ENCODE results near the gene BCO1.

BCO1 gene

GRCh38 chr16:81232740-81233367, 5.6 kb upstream of the BCO1 start:
- DNase-seq (ENCODE audit: low spot score) = no peak

DNA sequence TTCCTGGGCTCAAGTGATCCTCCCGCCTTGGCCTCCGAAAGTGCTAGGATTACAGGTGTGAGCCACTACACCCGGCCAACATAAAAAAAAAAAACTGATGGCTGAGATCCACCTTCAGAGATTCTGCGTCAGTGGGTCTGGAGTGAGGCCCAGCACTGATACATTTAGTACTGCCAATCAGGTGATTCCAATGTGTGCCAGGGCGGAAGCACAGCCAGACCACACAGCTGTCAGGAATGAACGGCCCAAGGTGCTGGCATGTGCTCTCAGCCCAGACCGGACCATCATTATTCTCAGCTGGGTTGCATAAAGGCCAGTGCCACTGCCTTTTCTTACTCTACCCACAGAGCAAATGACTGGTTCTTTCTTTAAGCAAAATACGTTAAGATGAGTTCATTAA, 1.2 kb upstream of the BCO1 start:
- DNase-seq (ENCODE audit: low spot score) = no peak

DNA sequence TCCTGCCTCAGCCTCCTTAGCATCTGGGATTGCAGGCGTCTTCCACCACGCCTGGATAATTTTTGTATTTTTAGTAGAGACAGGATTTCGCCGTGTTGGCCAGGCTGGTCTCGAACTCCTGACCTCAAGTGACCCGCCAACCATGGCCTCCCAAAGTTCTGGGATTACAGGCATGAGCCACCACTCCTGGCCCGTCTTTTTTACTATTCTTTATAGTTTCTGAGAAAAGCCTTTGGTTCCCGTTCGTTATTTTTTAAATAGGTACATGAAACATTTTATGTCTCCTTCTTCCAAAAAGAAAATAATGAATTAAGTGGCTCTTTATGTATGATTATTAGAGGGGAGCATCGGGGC, 570 bp upstream of the BCO1 start:
- DNase-seq (ENCODE audit: low spot score) = no peak

DNA sequence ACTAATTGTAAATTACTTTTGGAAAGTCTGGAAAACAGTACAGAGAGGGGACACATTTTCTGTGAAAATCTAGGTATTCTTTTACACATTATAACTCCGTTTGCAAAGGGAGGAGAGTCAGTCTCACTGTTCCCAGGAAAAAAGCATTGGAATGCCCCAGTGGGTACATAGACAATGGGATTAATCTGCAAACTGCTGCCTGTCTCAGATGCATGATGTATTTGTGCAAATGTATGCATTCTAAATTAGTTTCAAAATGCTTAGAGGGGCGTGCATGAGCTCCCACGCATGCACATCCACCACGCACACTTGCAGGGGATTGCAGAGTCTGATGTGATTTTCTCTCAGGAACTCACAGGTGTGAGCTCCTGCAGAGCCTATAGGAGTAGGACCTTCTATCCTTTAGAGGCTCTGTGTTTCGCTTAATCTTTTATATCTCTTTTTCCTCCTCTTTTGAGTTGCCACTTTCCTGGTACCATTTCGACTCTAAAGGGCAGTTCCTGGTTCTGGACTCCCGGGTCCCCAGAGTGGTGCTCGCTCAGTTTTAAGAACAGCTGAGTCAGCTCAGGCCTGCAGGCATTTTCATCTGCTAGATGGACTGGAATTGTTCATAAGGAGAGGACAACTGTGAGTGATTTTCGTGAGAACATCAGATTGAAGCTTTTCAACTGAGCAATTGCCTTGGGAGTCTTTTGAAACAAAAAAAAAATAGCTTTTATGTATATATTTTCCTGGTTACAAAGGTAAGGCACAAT, 1.1 kb downstream of the BCO1 start:
- no peak for DNase-seq (ENCODE audit: low spot score)

GRCh38 chr16:81241706-81242105, 3.2 kb downstream of the BCO1 start:
- DNase-seq (ENCODE audit: low spot score) = no peak

DNA sequence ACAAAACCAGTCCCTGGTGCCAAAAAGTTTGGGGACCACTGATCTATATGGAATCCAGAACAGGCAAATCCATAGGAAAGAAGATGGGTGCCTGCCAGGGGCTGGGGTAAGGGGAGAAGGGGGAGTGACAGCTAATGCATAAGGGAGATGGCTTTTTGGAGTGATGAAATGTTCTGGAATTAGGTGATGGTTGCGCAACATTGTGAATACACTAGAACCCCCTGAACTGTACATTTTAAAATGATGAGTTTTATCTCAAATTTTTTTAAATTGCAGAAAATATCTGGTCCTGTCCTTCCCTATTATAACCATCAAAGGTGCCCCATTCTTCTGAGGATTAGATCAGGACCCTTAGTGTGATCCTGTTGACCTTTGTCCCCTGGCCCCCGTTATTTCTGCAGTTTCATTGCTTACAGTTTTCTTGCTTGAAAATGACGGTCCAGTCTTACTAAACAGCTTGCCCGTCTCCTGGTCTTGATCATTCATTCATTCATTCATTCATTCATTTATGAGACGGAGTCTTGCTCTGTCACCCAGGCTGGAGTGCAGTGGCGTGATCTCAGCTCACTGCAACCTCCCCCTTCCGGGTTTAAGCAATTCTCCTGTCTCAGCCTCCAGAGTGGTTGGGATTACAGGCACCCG, 4.6 kb downstream of the BCO1 start:
- DNase-seq (ENCODE audit: low spot score) = no peak

- no peak for DNase-seq (ENCODE audit: low spot score)
These were observed 5.5 kb downstream of the BCO1 start for GRCh38 chr16:81243942-81244341.

DNA sequence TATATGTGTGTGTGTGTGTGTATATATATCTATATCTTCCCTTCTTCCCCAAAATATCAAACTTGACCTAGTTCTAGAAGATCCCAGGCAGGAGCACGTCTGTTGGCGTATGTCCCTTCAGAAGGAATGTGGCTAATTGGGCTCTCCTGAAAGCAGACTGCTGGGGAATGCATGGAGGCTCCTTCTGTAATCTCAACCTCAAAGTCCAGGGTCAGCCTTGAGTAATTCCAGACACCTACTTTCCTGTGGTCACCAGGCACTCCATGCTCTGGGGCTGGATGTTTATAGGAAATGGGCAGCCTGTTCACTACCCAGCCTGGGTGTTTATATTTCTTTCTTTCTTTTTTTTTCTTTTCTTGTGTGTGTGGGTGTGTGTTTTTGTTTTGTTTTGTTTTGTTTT, 13.4 kb downstream of the BCO1 start:
- DNase-seq (ENCODE audit: low spot score) = no peak

- no peak for DNase-seq (ENCODE audit: low spot score)
These were observed 14.7 kb downstream of the BCO1 start for GRCh38 chr16:81253141-81253540.

GRCh38 chr16:81254922-81255526, 16.5 kb downstream of the BCO1 start:
- no peak for DNase-seq (ENCODE audit: low spot score)

- no peak for DNase-seq (ENCODE audit: low spot score)
These were observed 21.4 kb downstream of the BCO1 start for GRCh38 chr16:81259916-81260315.

DNA sequence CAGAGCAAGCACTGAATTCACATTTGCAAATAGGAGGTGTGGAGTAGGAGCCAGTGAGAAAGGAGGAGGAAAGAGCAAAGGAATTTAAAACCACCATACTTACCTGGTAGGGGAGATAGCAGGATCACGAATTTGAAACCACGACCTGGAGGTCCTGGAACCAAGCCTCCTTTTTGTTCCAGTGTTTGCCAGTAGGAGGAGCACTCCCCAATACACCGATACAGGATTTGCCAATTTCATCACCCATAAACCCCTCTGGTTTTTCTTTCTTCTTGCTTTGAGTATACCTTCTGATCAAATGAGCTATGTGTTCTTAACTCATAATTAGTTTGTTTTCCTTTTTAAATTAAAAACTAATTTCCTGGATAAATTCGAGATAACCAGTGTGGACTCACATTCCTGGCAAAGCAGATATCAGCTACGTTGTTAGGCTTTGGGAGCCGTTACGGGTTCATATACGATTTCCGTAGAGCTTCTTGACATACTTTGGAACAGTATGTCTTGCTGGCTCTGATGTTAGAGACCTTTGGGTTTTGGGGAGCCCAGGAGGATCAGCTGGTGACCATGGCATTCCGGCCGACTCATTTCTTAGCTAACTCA, 22.7 kb downstream of the BCO1 start:
- DNase-seq (ENCODE audit: low spot score) = no peak

DNA sequence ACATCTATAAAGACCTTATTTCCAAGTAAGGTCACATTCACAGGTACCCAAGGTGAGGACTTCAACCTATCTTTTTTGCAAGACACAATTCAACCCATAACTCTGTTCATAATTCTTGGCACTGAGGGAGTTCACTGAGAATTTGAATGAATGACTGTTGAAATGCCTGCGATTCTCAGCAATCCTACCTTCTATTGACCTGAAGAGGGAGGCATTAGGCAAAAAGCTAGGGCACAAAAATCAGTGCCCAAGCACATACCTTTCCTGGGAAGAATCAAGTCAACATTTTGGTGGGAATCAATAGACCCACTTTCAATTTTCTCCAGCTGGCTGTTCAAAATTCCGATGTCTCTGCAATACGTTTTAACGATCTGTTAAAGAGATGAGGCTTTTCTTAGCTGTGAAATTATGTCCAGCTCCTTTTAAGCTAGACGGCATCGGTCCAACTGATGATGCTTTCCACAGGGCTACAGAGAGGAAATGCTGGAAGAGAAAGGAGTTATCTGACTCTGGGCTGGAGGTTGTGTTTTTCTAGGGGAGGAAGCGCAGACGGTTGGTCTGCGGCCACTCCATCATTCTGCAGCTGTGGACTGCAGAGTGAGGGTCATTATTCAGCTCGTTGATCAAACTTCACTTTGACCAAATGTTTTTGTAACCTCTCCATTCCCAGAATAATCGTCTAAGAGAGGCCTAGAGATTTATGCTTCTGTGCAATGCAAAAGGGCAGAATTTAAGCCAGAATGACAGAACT, 25.2 kb downstream of the BCO1 start:
- no peak for DNase-seq (ENCODE audit: low spot score)

- no peak for DNase-seq (ENCODE audit: low spot score)
These were observed 25.9 kb downstream of the BCO1 start for GRCh38 chr16:81264386-81264785.

GRCh38 chr16:81265052-81265451, 26.6 kb downstream of the BCO1 start:
- no peak for DNase-seq (ENCODE audit: low spot score)

- DNase-seq (ENCODE audit: low spot score) = no peak
These were observed 27.4 kb downstream of the BCO1 start for GRCh38 chr16:81265658-81266451.

DNA sequence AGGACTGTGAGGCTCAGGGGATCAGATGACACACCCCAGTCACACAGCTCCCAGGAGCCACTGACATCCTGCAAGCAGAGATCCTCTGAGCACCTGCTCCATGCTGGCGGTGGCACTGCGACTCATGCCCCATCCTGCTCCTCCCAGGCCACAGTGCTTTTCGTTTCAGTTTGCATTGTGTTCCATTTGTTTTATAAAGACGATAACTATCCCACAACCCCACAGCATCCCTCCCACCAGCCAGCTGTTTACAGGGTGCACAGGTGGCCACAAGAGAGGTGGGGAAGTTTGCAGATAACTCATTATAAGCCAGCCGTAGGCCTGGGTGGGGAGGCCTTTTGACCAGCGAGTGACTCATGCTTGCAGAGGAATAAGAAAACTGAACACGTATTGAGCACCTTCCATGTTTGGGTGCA, 28.2 kb downstream of the BCO1 start:
- no peak for DNase-seq (ENCODE audit: low spot score)

- no peak for DNase-seq (ENCODE audit: low spot score)
These were observed 30.0 kb downstream of the BCO1 start for GRCh38 chr16:81268509-81268908.

DNA sequence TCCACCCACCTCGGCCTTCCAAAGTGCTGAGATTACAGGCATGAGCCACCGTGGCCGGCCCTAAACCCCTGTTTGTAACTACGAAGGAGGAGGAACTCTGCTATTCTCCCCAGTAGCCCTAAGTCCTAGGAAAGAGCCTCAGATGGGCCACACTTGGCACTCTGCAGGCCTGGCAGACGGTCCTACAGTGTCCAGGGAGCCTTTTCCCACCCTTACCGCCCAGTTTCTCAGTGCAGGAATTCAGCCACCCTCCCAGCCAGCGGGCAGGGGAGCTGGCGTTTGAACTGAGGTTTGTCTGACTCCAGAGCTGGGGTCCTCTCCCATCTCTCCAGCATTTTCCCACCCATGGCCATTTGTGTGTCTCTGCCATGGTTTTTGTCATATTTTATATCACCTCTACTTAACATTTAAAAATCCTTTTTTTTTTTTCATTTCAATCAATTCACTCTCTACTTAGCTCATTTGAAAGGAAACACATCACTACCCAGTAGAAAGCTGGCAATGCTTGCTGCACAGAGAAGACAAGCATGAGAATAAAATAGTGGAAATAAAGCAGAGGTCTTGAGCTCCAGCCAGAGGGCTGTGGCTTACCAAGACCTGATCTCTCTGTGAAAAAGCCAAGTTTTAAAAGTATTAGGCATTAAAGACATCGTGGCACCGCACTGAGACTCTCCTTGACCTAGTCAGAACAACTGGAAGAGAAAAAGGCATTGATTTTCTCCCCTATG, 34.9 kb downstream of the BCO1 start:
- no peak for DNase-seq (ENCODE audit: low spot score)

- no peak for DNase-seq (ENCODE audit: low spot score)
These were observed 36.6 kb downstream of the BCO1 start for GRCh38 chr16:81275064-81275532.
